ENCODE data around the gene RHOG.
"Not testable (repeated sequence)": the region's sequence is repeated elsewhere in the genome, so short reads cannot be mapped to it uniquely, and the experiment has no call there.

RHOG gene

GRCh38 chr11:3840870-3841425 lies at the start of gene RHOG:
TSS of gene RHOG (minus strand) at chr11:3840959. CDS start at chr11:3828138, 12,821 bp downstream.
- DNase-seq = peak in 48 of 51 donors; percentile 48 to 95 (median 76)

- DNase-seq = no peak
Measured at GRCh38 chr11:3890014-3890413, 49.3 kb upstream of the RHOG start.

GRCh38 chr11:3888876-3889275 lies 48.1 kb upstream of the RHOG start:
- no peak for DNase-seq

GRCh38 chr11:3886985-3887384 lies 46.2 kb upstream of the RHOG start:
- no peak for DNase-seq

GRCh38 chr11:3885855-3886254 lies 45.1 kb upstream of the RHOG start:
- no peak for DNase-seq

GRCh38 chr11:3882655-3883054 lies 41.9 kb upstream of the RHOG start:
- DNase-seq = no peak

GRCh38 chr11:3880724-3881123 lies 40.0 kb upstream of the RHOG start:
- no peak for DNase-seq

- no peak for DNase-seq
Measured at GRCh38 chr11:3879967-3880542, 39.3 kb upstream of the RHOG start.

GRCh38 chr11:3879216-3879966 lies 38.6 kb upstream of the RHOG start:
- no peak for DNase-seq

- no peak for DNase-seq
Measured at GRCh38 chr11:3878258-3878584, 37.5 kb upstream of the RHOG start.

- DNase-seq = no peak
Measured at GRCh38 chr11:3877364-3878257, 36.9 kb upstream of the RHOG start.

- no peak for DNase-seq
Measured at GRCh38 chr11:3876613-3877012, 35.9 kb upstream of the RHOG start.

GRCh38 chr11:3873712-3874349 lies 33.1 kb upstream of the RHOG start:
- DNase-seq = no peak

GRCh38 chr11:3867209-3868091 lies 26.7 kb upstream of the RHOG start:
- DNase-seq = no peak

- no peak for DNase-seq
Measured at GRCh38 chr11:3866836-3867208, 26.1 kb upstream of the RHOG start.

GRCh38 chr11:3866206-3866605 lies 25.4 kb upstream of the RHOG start:
- no peak for DNase-seq

- DNase-seq = no peak
Measured at GRCh38 chr11:3865388-3866193, 24.8 kb upstream of the RHOG start.

- DNase-seq = no peak
Measured at GRCh38 chr11:3861683-3862082, 20.9 kb upstream of the RHOG start.

- not testable (repeated sequence) for DNase-seq
Measured at GRCh38 chr11:3860898-3861393, 20.2 kb upstream of the RHOG start.

- no peak for DNase-seq
Measured at GRCh38 chr11:3860375-3860774, 19.6 kb upstream of the RHOG start.

All from hypothalamus (tissue), 51 donors.